Pancreas (tissue), 10 donors: Measurements from ENCODE around the gene NFIC. TPM values are rescaled to one million over a fixed set of nuclear protein-coding genes. Genes with fewer than 3 reads are reported as not detected.

Experiments used
- ATAC-seq, 4 donors: fragments of 200-7000 bp; cut with Tn5 transposase; one replicate each; pipeline versions ENCODE4 v1.8.0 to v1.9.1; 2020; ENCODE audit warnings: mild to moderate bottlenecking in 4 of 4, moderate library complexity in 4 of 4
- DNase-seq, 6 donors: peaks; one replicate each; pipeline ENCODE4 v3.0.0-alpha.2; 2020
- FAIRE-seq: peaks from 2 replicates; lab custom pipeline; 2012; peaks lifted over from hg19 to GRCh38; lab: Jason Lieb, UNC
- H3K27ac ChIP-seq, 4 donors: fragments of 200-600 bp; sonication (generic); 1 replicate in 3 of 4; 2 replicates in 1 of 4; pipeline versions ENCODE4 v1.5.0 to v1.8.0; 2020
- H3K27me3 ChIP-seq, 4 donors: fragments of 200-600 bp; one replicate each; pipeline ENCODE4 v1.8.0; 2021
- H3K36me3 ChIP-seq, 3 donors: fragments of 200-600 bp; sonication (generic) in 1 of 3; one replicate each; pipeline versions ENCODE4 v1.5.0 to v1.8.0; 2020 to 2021
- H3K4me1 ChIP-seq, 3 donors: fragments of 200-600 bp; one replicate each; pipeline ENCODE4 v1.8.0; 2021
- H3K4me3 ChIP-seq, 4 donors: fragments of 200-600 bp; sonication (generic) in 2 of 4; one replicate each; pipeline versions ENCODE4 v1.5.0 to v1.8.0; 2020 to 2021
- H3K9me3 ChIP-seq, 4 donors: fragments of 200-600 bp; one replicate each; pipeline ENCODE4 v1.8.0; 2021
- WGBS, 2 donors: extraction: QIAGEN DNeasy Blood & Tissue Kit; methylation state at CpG; one replicate each; pipeline ENCODE4 v1.1.7; 2013; 5-methylcytosine and 5-hydroxymethylcytosine counted together
- intact Hi-C, 3 donors: fragments of 100-400 bp; cut with DNase I; formaldehyde crosslinking; loops; one replicate each; pipeline versions ENCODE4 v1.11.1 to v1.14.2; 2022
- polyA plus RNA-seq, 2 donors: library from polyadenylated mRNA; stranded (reverse); fragments of 200-250 nt; gene quantifications; one replicate each; pipeline ENCODE4 v1.2.3, GENCODE V29; 2013
- total RNA-seq, 6 donors: library from RNA; stranded (reverse); fragmentation: NEBNext Ultra II Directional in 4 of 6; extraction: Animal tissue kit (Norgen Biotek cat#: 25700) in 4 of 6; gene quantifications; one replicate each; pipeline versions ENCODE4 v1.2.1 to v1.2.4, GENCODE V29; 2021 to 2023
- TF ChIP-seq, protein P1 (sequence below), 4 donors: fragments of 200-600 bp; sonication (generic) in 3 of 4; IDR thresholded peaks; one replicate each; pipeline versions ENCODE4 v1.5.0 to v1.8.0; 2021; ENCODE audit warnings: antibody characterized with exemption in 4 of 4
- donor health status: healthy with polysubstance abuse.
- donor health status: DM: no; HTN: no; CAD: no; lungs with moderate emphysema.
- donor health status: DM: no; HTN: no; CAD: no.
- donor health status: control.
- donor health status: control.
- donor health status: Bipolar disorder and iron deficiency.
- donor health status: DM: yes; HTN: yes; CAD: no.
- donor health status: DM: no; HTN: no; CAD: no.
- donor health status: DM: no; HTN: no; CAD: no.
- donor health status: DM: yes; HTN: yes; CAD: no.

The NFIC gene
- total and polyA plus RNA-seq, 8 donors: 21.3 to 203 (median 115) TPM

DNA sequence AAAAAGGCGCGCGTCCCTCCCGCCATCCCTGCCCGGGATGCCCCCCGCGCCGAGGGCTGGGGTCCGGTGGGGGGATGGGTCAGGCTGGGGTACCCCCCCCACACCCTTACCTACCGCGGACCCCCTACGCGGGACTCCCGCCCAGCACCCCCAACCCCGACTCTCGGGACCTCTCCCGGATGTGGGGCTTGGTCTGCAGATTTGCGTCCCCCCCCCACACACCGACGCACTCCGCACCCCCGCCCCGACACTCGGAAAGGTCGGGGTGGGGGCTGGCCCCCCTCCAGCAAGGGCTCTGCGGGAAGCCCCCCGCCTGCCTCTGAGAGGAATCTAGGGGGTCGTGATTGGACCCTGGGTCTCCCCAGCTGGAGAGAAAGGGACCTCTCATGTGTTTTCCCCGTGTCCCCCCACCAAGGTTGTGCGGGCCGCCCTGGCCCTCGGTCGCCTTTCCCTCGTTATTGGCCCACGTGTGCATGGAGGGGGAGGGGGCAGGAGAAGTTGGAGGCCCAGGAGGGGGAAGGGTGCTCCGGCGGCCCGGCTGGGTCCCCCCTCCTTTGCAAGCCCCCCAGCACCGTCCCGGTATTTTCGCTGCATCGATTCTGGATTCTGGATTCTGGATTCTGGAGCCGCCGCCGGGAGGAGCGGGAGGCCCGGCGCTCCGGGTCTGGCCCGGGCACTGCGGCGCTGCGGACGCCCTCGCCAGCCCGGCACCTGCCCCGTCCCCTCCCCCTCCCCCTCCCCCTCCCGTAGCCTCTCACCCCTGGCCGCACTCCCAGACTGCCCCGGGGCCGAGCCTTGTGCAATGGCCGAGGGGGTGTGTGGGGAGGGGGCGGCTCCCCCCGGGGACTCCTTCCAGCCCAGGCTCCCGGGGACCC lies 607 bp downstream of the NFIC start:
- TF ChIP-seq, protein P1, sequence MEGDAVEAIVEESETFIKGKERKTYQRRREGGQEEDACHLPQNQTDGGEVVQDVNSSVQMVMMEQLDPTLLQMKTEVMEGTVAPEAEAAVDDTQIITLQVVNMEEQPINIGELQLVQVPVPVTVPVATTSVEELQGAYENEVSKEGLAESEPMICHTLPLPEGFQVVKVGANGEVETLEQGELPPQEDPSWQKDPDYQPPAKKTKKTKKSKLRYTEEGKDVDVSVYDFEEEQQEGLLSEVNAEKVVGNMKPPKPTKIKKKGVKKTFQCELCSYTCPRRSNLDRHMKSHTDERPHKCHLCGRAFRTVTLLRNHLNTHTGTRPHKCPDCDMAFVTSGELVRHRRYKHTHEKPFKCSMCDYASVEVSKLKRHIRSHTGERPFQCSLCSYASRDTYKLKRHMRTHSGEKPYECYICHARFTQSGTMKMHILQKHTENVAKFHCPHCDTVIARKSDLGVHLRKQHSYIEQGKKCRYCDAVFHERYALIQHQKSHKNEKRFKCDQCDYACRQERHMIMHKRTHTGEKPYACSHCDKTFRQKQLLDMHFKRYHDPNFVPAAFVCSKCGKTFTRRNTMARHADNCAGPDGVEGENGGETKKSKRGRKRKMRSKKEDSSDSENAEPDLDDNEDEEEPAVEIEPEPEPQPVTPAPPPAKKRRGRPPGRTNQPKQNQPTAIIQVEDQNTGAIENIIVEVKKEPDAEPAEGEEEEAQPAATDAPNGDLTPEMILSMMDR (IDR thresholded peaks at IDR 0.05): no peak
- H3K4me3 ChIP-seq: peak overlapping the region; percentile 63 to 89 (median 84)
- peak overlapping the region; percentile 89 to 98 (median 96) for H3K27ac ChIP-seq
- intact Hi-C loops: no loop called here
- peak; percentile 73 to 91 (median 81) for DNase-seq
- peaks cover 7 to 23% (median 7%) of the 10 kb centered on the region in 3 donors for H3K4me1 ChIP-seq
- WGBS, 2 donors: 0 to 1% methylated on average over 35 to 64 of the region's 65 CpGs
- H3K27me3 ChIP-seq: no peaks in the 10 kb centered on the region
- no peak for FAIRE-seq
- ATAC-seq: peak; percentile 52 to 65 (median 54)
- H3K36me3 ChIP-seq: no peaks in the 10 kb centered on the region
- H3K9me3 ChIP-seq: no peaks in the 10 kb centered on the region

DNA sequence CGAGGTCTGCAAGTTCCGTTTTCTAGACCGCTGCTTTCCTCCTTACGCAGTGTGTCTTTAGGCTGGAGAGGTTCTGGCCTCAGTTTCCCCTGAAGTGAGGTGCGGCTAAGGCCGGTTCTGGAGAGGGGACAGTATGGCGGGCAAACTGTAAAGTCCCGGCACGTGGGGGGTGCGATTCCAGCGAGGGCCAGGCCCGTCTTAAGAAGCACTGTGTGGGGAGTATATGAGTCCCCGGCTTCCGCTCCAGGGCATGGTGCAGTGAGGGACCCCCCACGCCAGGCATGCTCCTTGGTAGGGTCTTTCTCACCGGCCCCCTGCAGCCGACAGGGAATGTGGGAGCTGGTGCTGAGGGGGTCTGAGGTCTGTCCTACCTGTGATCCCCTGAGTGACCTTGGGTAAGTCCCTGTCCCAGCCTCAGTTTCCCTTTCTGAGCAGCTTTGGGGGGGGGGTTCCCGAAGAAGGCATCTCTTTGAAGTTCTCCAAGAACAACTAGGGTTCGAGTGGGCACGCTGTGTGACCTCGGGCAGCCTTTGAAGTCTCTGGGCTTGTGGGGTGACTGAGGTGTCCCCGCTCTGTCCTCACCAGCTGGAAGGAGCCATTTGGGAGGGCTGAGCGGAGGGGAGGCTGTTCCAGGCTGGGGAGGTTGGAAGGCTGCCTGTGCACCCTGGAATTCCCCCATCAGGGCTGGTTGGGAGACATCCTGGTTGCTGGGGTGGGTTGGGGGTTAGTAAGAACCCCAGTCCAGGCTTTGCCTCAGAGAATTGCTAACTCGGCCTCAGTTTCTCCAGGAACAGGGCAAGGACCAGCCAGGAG lies 1.5 kb downstream of the NFIC start:
- TF ChIP-seq, protein P1 (IDR thresholded peaks at IDR 0.05): no peak
- FAIRE-seq (no peak), DNase-seq (peak in 4 of 6 donors; percentile 41 to 81 (median 52)), ATAC-seq (peak in 1 of 4 donors; percentile 10)
- peaks cover 7 to 21% (median 10%) of the 10 kb centered on the region in 3 donors for H3K4me1 ChIP-seq
- H3K9me3 ChIP-seq: no peaks in the 10 kb centered on the region
- no peaks in the 10 kb centered on the region for H3K27me3 ChIP-seq
- intact Hi-C loops: no loop called here
- peak overlapping the region; percentile 63 to 89 (median 84) for H3K4me3 ChIP-seq
- peak overlapping the region; percentile 89 to 98 (median 96) for H3K27ac ChIP-seq
- H3K36me3 ChIP-seq: no peaks in the 10 kb centered on the region
- 10 to 12% methylated on average over 24 of the region's 24 CpGs for WGBS, 2 donors

DNA sequence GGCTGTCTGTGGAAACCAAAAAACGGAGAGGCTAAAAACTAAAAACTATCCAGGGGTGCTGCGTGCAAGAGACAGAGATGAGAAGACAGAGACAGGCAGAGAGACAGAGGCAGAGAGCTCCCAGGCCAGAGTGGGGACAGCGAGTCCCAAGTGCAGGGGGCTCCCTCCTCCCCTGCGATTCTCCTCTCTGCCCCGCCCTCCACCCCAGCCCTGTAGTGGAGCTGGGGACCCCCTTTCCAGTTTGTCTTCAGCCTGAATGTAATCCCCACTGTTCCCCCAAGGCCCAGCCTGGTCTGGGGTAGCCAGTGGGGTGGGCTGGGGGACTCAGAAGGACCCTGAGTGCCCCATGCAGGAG lies 2.0 kb downstream of the NFIC start:
- no peaks in the 10 kb centered on the region for H3K36me3 ChIP-seq
- ATAC-seq (no peak), FAIRE-seq (no peak), DNase-seq (peak in 2 of 6 donors; percentile 30 to 52)
- H3K27me3 ChIP-seq: no peaks in the 10 kb centered on the region
- TF ChIP-seq, protein P1 (IDR thresholded peaks at IDR 0.05): no peak
- intact Hi-C loops: no loop called here
- peak overlapping the region in 3 of 4 donors; percentile 63 to 87 (median 81) for H3K4me3 ChIP-seq
- 18 to 22% methylated on average over 3 to 5 of the region's 5 CpGs for WGBS, 2 donors
- H3K9me3 ChIP-seq: no peaks in the 10 kb centered on the region
- H3K27ac ChIP-seq: peak overlapping the region in 3 of 4 donors; percentile 96 to 98 (median 97)
- peaks cover 7 to 21% (median 15%) of the 10 kb centered on the region in 3 donors for H3K4me1 ChIP-seq

DNA sequence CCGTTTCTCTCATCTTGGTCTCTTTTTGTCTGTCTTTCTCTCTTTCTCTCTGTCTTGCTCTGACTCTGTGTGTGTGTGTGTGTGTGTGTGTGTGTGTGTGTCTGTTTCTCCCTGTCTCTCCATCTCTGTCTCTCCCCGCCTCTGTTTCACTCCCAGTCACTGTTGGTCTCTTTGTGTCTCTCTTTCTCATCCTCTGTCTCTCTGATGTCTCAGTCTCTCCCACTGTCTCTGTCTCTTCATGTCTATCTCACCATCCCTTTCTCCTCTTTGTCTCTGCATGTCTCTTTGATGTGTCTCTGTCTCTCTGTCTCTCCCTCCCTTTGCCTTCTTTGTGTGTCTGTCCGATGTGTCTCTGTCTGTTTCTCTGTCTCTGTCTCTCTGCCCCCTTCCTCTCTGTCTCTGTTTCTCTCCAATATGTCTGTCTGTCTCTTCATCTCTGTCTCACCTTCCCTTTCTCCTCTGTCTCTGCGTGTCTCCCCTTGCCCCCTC lies 2.5 kb downstream of the NFIC start:
- peak overlapping the region; percentile 2 to 87 (median 55) for H3K4me3 ChIP-seq
- H3K36me3 ChIP-seq: no peaks in the 10 kb centered on the region
- intact Hi-C loops: no loop called here
- TF ChIP-seq, protein P1 (IDR thresholded peaks at IDR 0.05): no peak
- H3K27me3 ChIP-seq: no peaks in the 10 kb centered on the region
- H3K9me3 ChIP-seq: no peaks in the 10 kb centered on the region
- peaks cover 9 to 21% (median 18%) of the 10 kb centered on the region in 3 donors for H3K4me1 ChIP-seq
- DNase-seq (no peak), ATAC-seq (peak in 1 of 4 donors; percentile 5), FAIRE-seq (no peak)
- 17 to 20% methylated on average over 4 of the region's 4 CpGs for WGBS, 2 donors
- peak overlapping the region; percentile 54 to 98 (median 96) for H3K27ac ChIP-seq
